GM23338 (cell line): ENCODE measurements around the gene CR2. TPM values are rescaled to one million over a fixed set of nuclear protein-coding genes. Genes with fewer than 3 reads are reported as not detected.

Experiments used
- ATAC-seq: fragments of 200-7000 bp; cut with Tn5 transposase; 3 replicates; pipeline ENCODE4 v1.9.1; 2020
- DNase-seq: peaks from one replicate; pipeline ENCODE4 v3.0.0-alpha.2; 2015; ENCODE audit warnings: low spot score
- H2AFZ ChIP-seq: fragments of 200-600 bp; sonication (generic); 2 replicates; pipeline ENCODE4 v1.8.0; 2016; ENCODE audit warnings: antibody characterized with exemption, mild to moderate bottlenecking, moderate library complexity
- H3F3A ChIP-seq: fragments of 200-600 bp; sonication (generic); replicated peaks from 2 replicates; pipeline ENCODE4 v1.8.0; 2017; ENCODE audit warnings: antibody characterized with exemption, mixed run types, low read depth
- H3K27ac ChIP-seq: fragments of 200-600 bp; sonication (generic); 2 replicates; pipeline ENCODE4 v1.6.1; 2016; ENCODE audit warnings: low read depth
- H3K27me3 ChIP-seq: fragments of 200-600 bp; sonication (generic); 2 replicates; pipeline ENCODE4 v1.8.0; 2016; ENCODE audit warnings: mild to moderate bottlenecking, mixed run types, moderate library complexity; ENCODE audit not compliant: insufficient read depth
- H3K36me3 ChIP-seq: fragments of 200-600 bp; sonication (generic); 2 replicates; pipeline ENCODE4 v1.8.0; 2016; ENCODE audit warnings: mild to moderate bottlenecking; ENCODE audit not compliant: insufficient read depth
- H3K4me1 ChIP-seq: fragments of 200-600 bp; sonication (generic); 2 replicates; pipeline ENCODE4 v1.8.0; 2016; ENCODE audit warnings: mild to moderate bottlenecking, moderate library complexity; ENCODE audit not compliant: insufficient read depth
- H3K4me2 ChIP-seq: fragments of 200-600 bp; sonication (generic); 2 replicates; pipeline ENCODE4 v1.7.1; 2017; ENCODE audit warnings: mixed run types
- H3K4me3 ChIP-seq: fragments of 200-600 bp; sonication (generic); 2 replicates; pipeline ENCODE4 v1.6.1; 2016; ENCODE audit warnings: mixed run types
- H3K79me2 ChIP-seq: fragments of 200-600 bp; sonication (generic); replicated peaks from 2 replicates; pipeline ENCODE4 v1.8.0; 2017; ENCODE audit warnings: mild to moderate bottlenecking; ENCODE audit not compliant: insufficient read depth
- H3K9me2 ChIP-seq: fragments of 200-600 bp; sonication (generic); 2 replicates; pipeline ENCODE4 v1.8.0; 2017; ENCODE audit not compliant: insufficient read depth
- H4K20me1 ChIP-seq: fragments of 200-600 bp; sonication (generic); replicated peaks from 2 replicates; pipeline ENCODE4 v1.8.0; 2017; ENCODE audit warnings: mild to moderate bottlenecking; ENCODE audit not compliant: insufficient read depth
- H3K27ac Mint-ChIP-seq: 2 replicates; pipeline ENCODE4 v1.8.0; 2020; ENCODE audit warnings: inconsistent platforms, mild to moderate bottlenecking, moderate library complexity, mixed read lengths
- H3K27me3 Mint-ChIP-seq: 3 replicates; pipeline ENCODE4 v1.8.0; 2022; ENCODE audit warnings: low read depth, mild to moderate bottlenecking, moderate library complexity, mixed read lengths, inconsistent platforms; ENCODE audit not compliant: insufficient read depth, poor library complexity
- H3K36me3 Mint-ChIP-seq: 3 replicates; pipeline ENCODE4 v1.8.0; 2021; ENCODE audit warnings: low read depth, mild to moderate bottlenecking, inconsistent platforms, moderate library complexity, mixed read lengths
- H3K4me1 Mint-ChIP-seq: 3 replicates; pipeline ENCODE4 v1.8.0; 2020; ENCODE audit warnings: mild to moderate bottlenecking, inconsistent platforms, mixed read lengths
- H3K4me3 Mint-ChIP-seq: 3 replicates; pipeline ENCODE4 v1.8.0; 2021; ENCODE audit warnings: moderate library complexity, mild to moderate bottlenecking, inconsistent platforms, mixed read lengths
- H3K9me3 Mint-ChIP-seq: 3 replicates; pipeline ENCODE4 v1.8.0; 2020; ENCODE audit warnings: moderate library complexity, mild to moderate bottlenecking, inconsistent platforms, mixed read lengths
- EZH2 ChIP-seq: fragments of 200-600 bp; sonication (generic); IDR thresholded peaks from one replicate; pipeline ENCODE4 v1.8.0; 2017; ENCODE audit warnings: antibody characterized with exemption, mild to moderate bottlenecking, low read depth; ENCODE audit not compliant: unreplicated experiment
- JUNB ChIP-seq: IDR thresholded peaks from one replicate; pipeline ENCODE4 v1.6.1; 2016; ENCODE audit warnings: antibody characterized with exemption; ENCODE audit not compliant: unreplicated experiment
- POLR2AphosphoS5 ChIP-seq: IDR thresholded peaks from 2 replicates; pipeline ENCODE4 v1.6.1; 2016; ENCODE audit warnings: antibody characterized with exemption, low read depth
- STAT1 ChIP-seq: IDR thresholded peaks from one replicate; pipeline ENCODE4 v1.6.1; 2016; ENCODE audit warnings: antibody characterized with exemption; ENCODE audit not compliant: unreplicated experiment
- ZNF114 ChIP-seq: fragments of 250-450 bp; sonication (Bioruptor Pico); IDR thresholded peaks from 2 replicates; pipeline ENCODE4 v1.5.0; 2020; ENCODE audit warnings: mild to moderate bottlenecking, moderate library complexity
- ZNF331 ChIP-seq: fragments of 250-450 bp; sonication (Bioruptor Pico); IDR thresholded peaks from 2 replicates; pipeline ENCODE4 v1.5.0; 2020; ENCODE audit warnings: low read depth, mild to moderate bottlenecking, moderate library complexity
- polyA plus RNA-seq: library from polyadenylated mRNA; unstranded; fragments of >200 nt; fragmentation: Nextera tagmentation; extraction: Ambion mirVana; gene quantifications from 2 replicates; pipeline ENCODE4 v1.2.1, GENCODE V29; 2016
- total RNA-seq: library from RNA; depleted of rRNA; stranded (reverse); fragments of >200 nt; shearing (Covaris generic); gene quantifications from 2 replicates; pipeline ENCODE4 v1.2.3, GENCODE V29; 2014
- TF ChIP-seq, protein P1 (sequence below): IDR thresholded peaks from one replicate; pipeline ENCODE4 v1.6.1; 2018; ENCODE audit warnings: antibody characterized with exemption; ENCODE audit not compliant: unreplicated experiment

The CR2 gene
- total and polyA plus RNA-seq, 2 experiments from 2014 or later, result 2.7 to 5.4 TPM

DNA sequence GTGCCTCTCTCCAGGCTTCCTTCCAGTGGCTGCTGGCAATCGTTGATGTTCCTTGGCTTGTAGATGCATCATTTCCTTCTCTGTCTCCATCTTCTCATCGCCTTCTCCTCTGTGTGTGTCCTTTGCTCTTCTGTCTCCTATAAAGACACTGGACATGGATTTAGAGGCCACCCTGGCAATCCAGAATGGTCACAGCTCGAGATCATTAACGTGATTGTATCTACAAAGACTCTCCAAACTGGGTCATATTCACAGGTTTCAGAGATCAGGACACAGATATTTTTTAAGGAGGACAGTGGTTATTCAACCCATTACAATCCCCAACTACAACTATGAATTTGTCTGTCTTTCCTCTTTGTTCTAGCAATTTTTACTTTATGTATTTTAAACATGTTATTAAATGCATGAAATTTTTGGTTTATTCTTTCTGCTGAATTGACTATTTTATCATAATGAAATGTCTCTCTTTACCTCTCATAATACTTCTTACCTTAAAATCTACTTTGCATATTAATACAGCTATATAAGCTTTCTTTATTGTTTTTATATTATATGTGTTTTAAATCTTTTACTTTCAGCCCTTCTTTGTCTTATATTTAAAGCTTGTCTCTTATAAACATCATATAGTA lies 64.6 kb downstream of the CR2 start:
- Histone ChIP-seq H2AFZ (peak overlapping the region; percentile 60; the same call in 1 of the 2 replicates), H3K36me3 (no peaks in the 10 kb centered on the region), H4K20me1 (no peaks in the 10 kb centered on the region), H3K27ac (no peak overlapping the region), H3K27me3 (no peaks in the 10 kb centered on the region), H3K4me2 (no peak overlapping the region), H3F3A (no peaks in the 10 kb centered on the region), H3K9me2 (no peaks in the 10 kb centered on the region), H3K4me1 (no peaks in the 10 kb centered on the region), H3K4me3 (no peak overlapping the region), H3K79me2 (no peaks in the 10 kb centered on the region)
- Mint-ChIP-seq H3K27ac (no peak overlapping the region), H3K27me3 (peaks cover 2% of the 10 kb centered on the region), H3K4me3 (no peak overlapping the region), H3K36me3 (no peaks in the 10 kb centered on the region), H3K9me3 (no peaks in the 10 kb centered on the region), H3K4me1 (no peaks in the 10 kb centered on the region; the same call in 2 of the 3 replicates)
- no peak for DNase-seq
- ATAC-seq, result no peak
- TF ChIP-seq, protein P1, sequence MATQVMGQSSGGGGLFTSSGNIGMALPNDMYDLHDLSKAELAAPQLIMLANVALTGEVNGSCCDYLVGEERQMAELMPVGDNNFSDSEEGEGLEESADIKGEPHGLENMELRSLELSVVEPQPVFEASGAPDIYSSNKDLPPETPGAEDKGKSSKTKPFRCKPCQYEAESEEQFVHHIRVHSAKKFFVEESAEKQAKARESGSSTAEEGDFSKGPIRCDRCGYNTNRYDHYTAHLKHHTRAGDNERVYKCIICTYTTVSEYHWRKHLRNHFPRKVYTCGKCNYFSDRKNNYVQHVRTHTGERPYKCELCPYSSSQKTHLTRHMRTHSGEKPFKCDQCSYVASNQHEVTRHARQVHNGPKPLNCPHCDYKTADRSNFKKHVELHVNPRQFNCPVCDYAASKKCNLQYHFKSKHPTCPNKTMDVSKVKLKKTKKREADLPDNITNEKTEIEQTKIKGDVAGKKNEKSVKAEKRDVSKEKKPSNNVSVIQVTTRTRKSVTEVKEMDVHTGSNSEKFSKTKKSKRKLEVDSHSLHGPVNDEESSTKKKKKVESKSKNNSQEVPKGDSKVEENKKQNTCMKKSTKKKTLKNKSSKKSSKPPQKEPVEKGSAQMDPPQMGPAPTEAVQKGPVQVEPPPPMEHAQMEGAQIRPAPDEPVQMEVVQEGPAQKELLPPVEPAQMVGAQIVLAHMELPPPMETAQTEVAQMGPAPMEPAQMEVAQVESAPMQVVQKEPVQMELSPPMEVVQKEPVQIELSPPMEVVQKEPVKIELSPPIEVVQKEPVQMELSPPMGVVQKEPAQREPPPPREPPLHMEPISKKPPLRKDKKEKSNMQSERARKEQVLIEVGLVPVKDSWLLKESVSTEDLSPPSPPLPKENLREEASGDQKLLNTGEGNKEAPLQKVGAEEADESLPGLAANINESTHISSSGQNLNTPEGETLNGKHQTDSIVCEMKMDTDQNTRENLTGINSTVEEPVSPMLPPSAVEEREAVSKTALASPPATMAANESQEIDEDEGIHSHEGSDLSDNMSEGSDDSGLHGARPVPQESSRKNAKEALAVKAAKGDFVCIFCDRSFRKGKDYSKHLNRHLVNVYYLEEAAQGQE, result no peak
- no peak for TF ChIP-seq ZNF114 (CRISPR knock-in tag)
- no peak for TF ChIP-seq POLR2AphosphoS5

DNA sequence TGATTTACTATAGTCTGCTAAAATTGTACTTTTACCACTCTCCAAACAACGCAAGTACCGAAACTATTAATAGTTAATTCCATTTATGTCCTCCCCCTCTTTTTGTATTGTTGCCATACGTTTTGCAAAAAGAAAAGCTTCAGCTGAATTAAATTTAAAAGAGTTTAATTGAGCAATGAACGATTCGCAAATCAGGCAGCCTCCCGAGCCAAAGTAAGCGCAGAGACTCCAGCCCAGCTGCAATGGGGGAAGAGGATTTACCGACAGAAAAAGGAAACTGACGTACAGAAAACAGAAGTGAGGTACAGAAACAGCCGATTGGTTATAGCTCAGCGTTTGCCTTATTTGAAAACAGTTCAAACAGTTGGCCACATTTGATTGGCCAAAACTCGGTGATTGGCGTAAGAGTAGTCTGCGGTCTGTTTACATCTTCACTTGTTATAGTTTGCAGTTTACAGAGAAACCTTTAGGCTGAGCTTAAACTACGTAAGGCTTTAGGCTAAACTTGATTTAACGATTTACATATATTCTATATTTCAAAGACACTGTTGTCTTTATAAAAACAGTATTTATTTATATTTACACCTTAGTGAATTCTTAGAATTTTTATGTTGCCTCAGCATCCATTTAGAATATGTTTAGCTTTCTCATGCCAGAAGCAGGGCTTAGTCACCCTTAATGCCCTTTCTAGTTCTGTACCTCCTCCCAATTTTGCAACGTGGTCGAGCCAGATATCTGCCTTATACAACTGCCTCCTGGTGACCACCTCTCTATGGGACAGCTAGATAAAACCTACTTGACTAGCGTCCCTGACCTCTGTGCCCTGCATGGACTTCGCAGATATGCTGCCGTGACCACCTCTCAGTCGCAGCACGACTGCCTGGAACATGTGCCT lies 65.6 kb downstream of the CR2 start:
- no peaks in the 10 kb centered on the region for H3K79me2 ChIP-seq
- no peaks in the 10 kb centered on the region for H3K36me3 Mint-ChIP-seq
- H3K4me2 ChIP-seq, result no peak overlapping the region
- no peaks in the 10 kb centered on the region for H4K20me1 ChIP-seq
- no peaks in the 10 kb centered on the region for H3K9me2 ChIP-seq
- no peak overlapping the region for H3K27ac ChIP-seq
- H3K4me1 ChIP-seq, result no peaks in the 10 kb centered on the region
- H3K4me3 ChIP-seq, result no peak overlapping the region
- H3K4me1 Mint-ChIP-seq, result no peaks in the 10 kb centered on the region
- H3K4me3 Mint-ChIP-seq, result no peak overlapping the region
- H3K27me3 ChIP-seq, result no peaks in the 10 kb centered on the region
- H3K9me3 Mint-ChIP-seq, result no peaks in the 10 kb centered on the region
- H3K36me3 ChIP-seq, result no peaks in the 10 kb centered on the region
- peak overlapping the region; percentile 39; the same call in 1 of the 2 replicates for H2AFZ ChIP-seq
- H3K27ac Mint-ChIP-seq, result no peak overlapping the region; the same call in 1 of the 2 replicates
- peak; percentile 6 for DNase-seq
- H3F3A ChIP-seq, result no peaks in the 10 kb centered on the region
- H3K27me3 Mint-ChIP-seq, result peaks cover 5% of the 10 kb centered on the region
- no peak; the same call in 2 of the 3 replicates for ATAC-seq
- TF ChIP-seq, protein P1, result no peak
- TF ChIP-seq STAT1, result no peak
- no peak for TF ChIP-seq EZH2
- TF ChIP-seq ZNF331 (CRISPR knock-in tag), result no peak
- TF ChIP-seq JUNB, result no peak
